ENCODE measurements around the gene CEP120. TPM values are rescaled to one million over a fixed set of nuclear protein-coding genes. Genes with fewer than 3 reads are reported as not detected.

Gene CEP120
- total RNA-seq, result 6.5 and 9.2 TPM in 2 replicates

DNA sequence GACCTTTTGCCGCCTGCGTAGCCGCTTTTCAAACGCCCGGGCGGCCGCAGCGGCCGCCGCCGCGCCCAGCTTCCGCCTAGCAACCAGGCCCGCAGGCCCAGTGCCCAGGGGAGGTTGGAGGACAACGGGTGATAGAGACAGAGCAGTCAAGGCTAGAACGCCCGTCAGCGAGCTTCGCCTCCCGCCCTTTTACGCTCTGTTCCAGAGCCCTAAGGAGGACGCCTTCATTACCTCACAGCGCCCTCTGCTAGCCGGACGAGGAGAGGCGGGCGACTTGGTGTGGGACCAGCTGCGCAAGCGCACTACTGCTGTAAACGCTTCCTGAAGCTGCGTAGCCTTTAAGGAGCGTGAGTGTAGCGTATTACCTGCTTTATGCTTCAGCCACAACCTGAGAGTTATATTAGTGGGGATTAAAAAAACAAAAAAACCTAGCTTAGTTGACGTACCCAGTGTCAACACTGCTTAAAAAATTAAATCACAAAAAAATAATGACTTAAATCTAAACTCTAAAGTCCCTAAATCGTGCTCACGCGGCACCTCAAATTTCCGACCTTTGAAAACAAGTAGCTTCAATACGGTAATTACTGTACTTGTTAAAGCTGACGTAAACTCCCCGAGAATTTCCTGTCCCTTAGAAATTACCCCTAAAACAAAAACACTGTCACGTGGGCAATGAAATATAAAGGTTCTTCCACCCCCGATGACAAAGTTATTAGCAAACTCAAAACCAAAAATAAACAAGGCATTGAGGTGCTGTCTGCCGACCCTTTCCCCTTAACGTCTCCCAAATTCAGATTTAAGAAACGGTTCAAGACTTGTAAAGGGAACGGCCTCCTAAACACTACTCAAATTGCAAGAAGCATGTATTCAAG, at the start of gene CEP120:
Gene CEP120, minus strand, starts transcription at position 126 of the 872 bp plus-strand sequence. CDS start 405 bp downstream, outside the sequence.

Other genes starting within 250 kb of the CEP120 start
- 24.7 and 34.6 TPM in 2 replicates for gene CSNK1G3, start 88.8 kb upstream of the CEP120 start, total RNA-seq